H1 (cell line): ENCODE results near the gene ADAMTS9. TPM values are rescaled to one million over a fixed set of nuclear protein-coding genes. Genes with fewer than 3 reads are reported as not detected.

Experiments
- ASH2L ChIP-seq: fragments of 200-600, 300-600 bp; sonication (generic); IDR thresholded peaks from one replicate; pipeline ENCODE4 v1.7.1; 2017; ENCODE audit warnings: low read length
- CHD2 ChIP-seq: IDR thresholded peaks from 2 replicates; pipeline ENCODE4 v1.6.1; 2012; ENCODE audit warnings: low read length, improper control_type of control experiment
- HDAC6 ChIP-seq: IDR thresholded peaks from one replicate; pipeline ENCODE4 v1.7.1; 2012; ENCODE audit warnings: low read depth, mild to moderate bottlenecking, inconsistent platforms, low read length, moderate library complexity
- JUN ChIP-seq: IDR thresholded peaks from 2 replicates; pipeline ENCODE4 v1.6.1; 2011; ENCODE audit warnings: low read depth, mild to moderate bottlenecking, improper control_type of control experiment, low read length
- POU5F1 ChIP-seq: IDR thresholded peaks from 2 replicates; pipeline ENCODE4 v1.6.1; 2011; ENCODE audit warnings: low read depth, mild to moderate bottlenecking, low read length, moderate library complexity
- TAF7 ChIP-seq: optimal IDR thresholded peaks from 2 replicates; pipeline ENCODE3; 2011; ENCODE audit warnings: low read depth, mild to moderate bottlenecking, inconsistent platforms, low read length, moderate library complexity, borderline replicate concordance
- TCF12 ChIP-seq: IDR thresholded peaks from 2 replicates; pipeline ENCODE4 v1.6.1; 2011; ENCODE audit warnings: low read depth, mild to moderate bottlenecking, low read length
- polyA plus RNA-seq, 7 experiments: library from polyadenylated mRNA; depleted of rRNA in 3 of 7; stranded (reverse) in 5 of 7; unstranded in 2 of 7; fragments of >200 nt in 5 of 7; fragments of 200-250 nt in 2 of 7; gene quantifications; 1 replicate in 5 of 7; 2 replicates in 1 of 7; 4 replicates in 1 of 7; pipeline versions ENCODE4 v1.2.1 to v1.2.3, GENCODE V29; 2011 to 2013; ENCODE audit warnings: missing spikeins in 2 of 7, mixed read lengths in 2 of 7
- total RNA-seq: library from RNA; stranded (reverse); fragmentation: NEBNext Ultra II Directional; extraction: Animal tissue kit (Norgen Biotek cat#: 25700); gene quantifications from 2 replicates; pipeline ENCODE4 v1.2.1, GENCODE V29; 2021

ADAMTS9 gene
- total and polyA plus RNA-seq, 2 of the 8 experiments (the other 6 are each of a cell fraction or from before 2014, with no cell fraction given), result 0.20 to 0.41 TPM

GRCh38 chr3:64501298-64501906 is 186.4 kb downstream of the ADAMTS9 start (continued):
- TF ChIP-seq HDAC6 (no peak), TCF12 (no peak), TAF7 (no peak), JUN (no peak), CHD2 (no peak), ASH2L (no peak), POU5F1 (no peak)
